Caki2 (cell line): ENCODE results near the gene THSD4. TPM values are rescaled to one million over a fixed set of nuclear protein-coding genes. Genes with fewer than 3 reads are reported as not detected.
A peak's percentile ranks its signal among the peaks of the same experiment; 100 is the strongest.
"Not testable (repeated sequence)": the region's sequence is repeated elsewhere in the genome, so short reads cannot be mapped to it uniquely, and the experiment has no call there.

Experiments
- DNase-seq: peaks from one replicate; pipeline ENCODE4 v3.0.0-alpha.2; 2015; ENCODE audit warnings: low read depth
- in situ Hi-C: cut with HindIII; loops from 2 replicates; pipeline ENCODE4 v1.10.0; 2016; ENCODE audit warnings: low sequenced_read_pairs, low pct_unique_long_range_greater_than_20kb, mixed read lengths
- total RNA-seq: library from RNA; depleted of rRNA; stranded (reverse); fragments of >200 nt; shearing (Covaris generic); gene quantifications from 2 replicates; pipeline ENCODE4 v1.2.3, GENCODE V29; 2014; ENCODE audit warnings: low replicate concordance

Gene THSD4
- total RNA-seq, 1 experiment from 2014 or later, result 9.0 TPM

- DNase-seq, result no peak
Measured at GRCh38 chr15:71162309-71162708, 47.0 kb downstream of the THSD4 start.

GRCh38 chr15:71164606-71165005 lies 49.3 kb downstream of the THSD4 start:
- DNase-seq, in situ Hi-C loops: not testable (repeated sequence)

More at GRCh38 chr15:71162309-71162708, 47.0 kb downstream of the THSD4 start:
- in situ Hi-C loops, result no loop called here

GRCh38 chr15:71167445-71168165 lies 52.3 kb downstream of the THSD4 start:
- DNase-seq, result no peak
- in situ Hi-C loops, result no loop called here

- in situ Hi-C loops, result no loop called here
- DNase-seq, result no peak
Measured at GRCh38 chr15:71168166-71168834, 53.0 kb downstream of the THSD4 start.

- in situ Hi-C loops, result no loop called here
Measured at GRCh38 chr15:71170163-71170562, 54.9 kb downstream of the THSD4 start.

GRCh38 chr15:71171195-71171594 lies 55.9 kb downstream of the THSD4 start:
- DNase-seq, result no peak
- in situ Hi-C loops, result no loop called here

More at GRCh38 chr15:71170163-71170562, 54.9 kb downstream of the THSD4 start:
- no peak for DNase-seq

GRCh38 chr15:71174360-71174759 lies 59.1 kb downstream of the THSD4 start:
- DNase-seq, in situ Hi-C loops: not testable (repeated sequence)

GRCh38 chr15:71180986-71181853 lies 65.9 kb downstream of the THSD4 start:
- no peak for DNase-seq
- in situ Hi-C loops, result no loop called here

- DNase-seq, result no peak
- in situ Hi-C loops, result no loop called here
Measured at GRCh38 chr15:71182522-71182921, 67.3 kb downstream of the THSD4 start.

GRCh38 chr15:71183063-71183462 lies 67.8 kb downstream of the THSD4 start:
- DNase-seq, result no peak
- in situ Hi-C loops, result no loop called here

- in situ Hi-C loops, result no loop called here
- DNase-seq, result no peak
Measured at GRCh38 chr15:71185706-71186105, 70.4 kb downstream of the THSD4 start.

GRCh38 chr15:71186267-71186666 lies 71.0 kb downstream of the THSD4 start:
- no peak for DNase-seq
- in situ Hi-C loops, result no loop called here

GRCh38 chr15:71187078-71187477 lies 71.8 kb downstream of the THSD4 start:
- in situ Hi-C loops, result no loop called here
- no peak for DNase-seq

GRCh38 chr15:71187526-71187925 lies 72.3 kb downstream of the THSD4 start:
- in situ Hi-C loops, result no loop called here
- DNase-seq, result no peak

- DNase-seq, result no peak
- in situ Hi-C loops, result no loop called here
Measured at GRCh38 chr15:71189718-71190117, 74.4 kb downstream of the THSD4 start.

- in situ Hi-C loops, result no loop called here
- no peak for DNase-seq
Measured at GRCh38 chr15:71191296-71191695, 76.0 kb downstream of the THSD4 start.

- DNase-seq, result no peak
- in situ Hi-C loops, result no loop called here
Measured at GRCh38 chr15:71192816-71193215, 77.5 kb downstream of the THSD4 start.

- DNase-seq, result no peak
- in situ Hi-C loops, result no loop called here
Measured at GRCh38 chr15:71194286-71194685, 79.0 kb downstream of the THSD4 start.

- DNase-seq, result peak; percentile 14
- in situ Hi-C loops, result no loop called here
Measured at GRCh38 chr15:71195242-71195641, 80.0 kb downstream of the THSD4 start.
